Measurements from ENCODE around the gene MYO6. TPM values are rescaled to one million over a fixed set of nuclear protein-coding genes. Genes with fewer than 3 reads are reported as not detected.

Gene MYO6
- total and polyA plus RNA-seq, 2 of the 4 experiments (the other 2 are of a cell fraction): 6.1 to 6.8 TPM

DNA sequence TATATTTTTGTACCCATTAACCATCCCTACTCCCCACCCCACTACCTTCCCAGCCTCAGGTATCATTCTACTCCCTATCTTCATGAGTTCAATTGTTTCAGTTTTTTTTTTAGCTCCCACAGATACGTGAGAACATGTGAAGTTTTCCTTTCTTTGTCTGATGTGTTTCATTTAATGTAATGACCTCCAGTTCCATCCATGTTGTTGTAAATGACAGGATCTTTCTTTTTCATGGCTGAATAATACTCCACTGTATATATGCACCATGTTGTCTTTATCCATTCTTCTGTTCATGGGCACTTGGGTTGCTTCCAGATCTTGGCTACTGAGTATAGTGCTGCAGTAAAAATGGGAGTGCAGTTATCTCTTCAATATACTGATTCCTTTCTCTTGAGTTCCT lies 63.5 kb downstream of the MYO6 start:
- Histone ChIP-seq H3K4me1 (ENCODE audit: control insufficient read depth, insufficient read depth, low read length) (no peaks in the 10 kb centered on the region), H3K9me1 (ENCODE audit: insufficient read depth, low read length) (peaks cover 5% of the 10 kb centered on the region; the same call in 1 of the 2 replicates), H4K8ac (ENCODE audit: low read depth in 2 of 2, low read length in 2 of 2) (no peak overlapping the region), H2BK15ac (ENCODE audit: low read depth, low read length) (no peak overlapping the region), H2BK5ac (ENCODE audit: low read depth, low read length, poor library complexity, severe bottlenecking) (no peak overlapping the region), H3K18ac (ENCODE audit: low read depth, low read length) (no peak overlapping the region), H3K4ac (ENCODE audit: low read depth, low read length) (no peak overlapping the region), H3K36me3 (ENCODE audit: control insufficient read depth, insufficient read depth, low read length) (no peaks in the 10 kb centered on the region), H3K56ac (ENCODE audit: extremely low read depth, insufficient read depth, low read length) (no peak overlapping the region), H3K4me2 (ENCODE audit: low read depth, low read length) (no peak overlapping the region), H3K27me3 (ENCODE audit: control insufficient read depth, insufficient read depth, low read length) (no peaks in the 10 kb centered on the region), H3K14ac (replicated peaks; ENCODE audit: low read depth, low read length) (no peak overlapping the region), H3K27ac (ENCODE audit: insufficient read depth, low read length) (no peak overlapping the region), H4K20me1 (ENCODE audit: insufficient read depth, low read length) (no peaks in the 10 kb centered on the region; the same call in 1 of the 2 replicates), H2AFZ (replicated peaks; ENCODE audit: low read length, poor library complexity) (no peak overlapping the region), H3K9me3 (ENCODE audit: control insufficient read depth, insufficient read depth, low read length) (no peaks in the 10 kb centered on the region), H2BK120ac (ENCODE audit: low read depth, low read length) (no peak overlapping the region), H3K79me1 (ENCODE audit: low read depth in 1 of 2, low read length in 2 of 2) (peaks cover 0 to 5% of the 10 kb centered on the region in 2 experiments; a peak in 2 of 4 replicates), H3K9ac (ENCODE audit: low read depth, low read length) (no peak overlapping the region), H4K5ac (ENCODE audit: low read depth, low read length) (no peak overlapping the region), H4K91ac (ENCODE audit: insufficient read depth, low read depth, low read length) (no peak overlapping the region), H2BK20ac (ENCODE audit: low read depth, low read length) (no peak overlapping the region), H3K23ac (ENCODE audit: low read depth, low read length) (no peak overlapping the region), H2AK9ac (replicated peaks; ENCODE audit: low read depth, low read length, poor library complexity) (no peak overlapping the region), H2AK5ac (ENCODE audit: low read depth, low read length) (no peak overlapping the region), H3K4me3 (ENCODE audit: insufficient read depth, low read depth, low read length) (no peak overlapping the region)
- TF ChIP-seq POLR2A (IDR thresholded peaks at IDR 0.05; ENCODE audit: low read depth, low read length) (no peak), MXI1 (IDR thresholded peaks at IDR 0.05; ENCODE audit: borderline replicate concordance, low read depth, low read length) (no peak), RAD21 (IDR thresholded peaks at IDR 0.05; ENCODE audit: low read length) (no peak), MAZ (IDR thresholded peaks at IDR 0.05; ENCODE audit: borderline replicate concordance, low read depth, low read length) (no peak), FOS (IDR thresholded peaks at IDR 0.05; ENCODE audit: low read depth, low read length) (no peak)
- dilution Hi-C loops (cut with HindIII; ENCODE audit: low sequenced_read_pairs, unreplicated experiment): no loop called here
- DNase-seq: no peak
- no CpG with 5 or more reads among the region's 1 CpG for WGBS, 2 experiments (ENCODE audit: extremely low coverage in 2 of 2, insufficient read length in 1 of 2)
- POLR2A ChIA-PET (ENCODE audit: unreplicated experiment): no interaction called here
- no peak for ATAC-seq (ENCODE audit: low read depth)
- BruUV-seq (replicated peaks): no TSS peak
- CTCF ChIA-PET: no interaction called here
- in situ Hi-C loops (cut with MboI; ENCODE audit: low sequenced_read_pairs): no loop called here
- intact Hi-C loops (cut with micrococcal nuclease): no loop called here

Data from IMR-90 (cell line).